HG03196 (cell line): ENCODE measurements around the gene AGXT.

Experiments used
- ATAC-seq: cut with Tn5 transposase; IDR thresholded peaks from one replicate; pipeline ENCODE4 v1.9.1; 2021; ENCODE audit not compliant: unreplicated experiment

AGXT gene

DNA sequence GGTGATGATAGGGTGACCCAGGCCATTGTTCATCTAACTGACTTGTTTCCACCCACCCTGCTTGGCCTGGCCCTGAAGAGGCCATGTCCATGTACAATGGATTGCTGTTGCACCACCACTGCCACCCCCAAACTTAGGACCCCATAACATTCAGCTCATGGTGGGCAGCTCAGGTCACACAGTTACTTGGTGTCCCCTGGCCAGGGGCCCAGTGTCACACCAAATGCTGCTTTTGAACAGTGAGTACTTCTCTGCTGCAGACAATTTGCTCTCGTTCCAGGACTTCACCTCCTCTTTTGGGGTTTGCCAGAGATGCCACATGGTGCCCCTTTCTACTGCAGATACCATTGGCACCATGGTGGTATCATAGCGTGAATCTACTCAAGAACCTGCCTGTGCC lies 15.6 kb downstream of the AGXT start:
- no peak for ATAC-seq

DNA sequence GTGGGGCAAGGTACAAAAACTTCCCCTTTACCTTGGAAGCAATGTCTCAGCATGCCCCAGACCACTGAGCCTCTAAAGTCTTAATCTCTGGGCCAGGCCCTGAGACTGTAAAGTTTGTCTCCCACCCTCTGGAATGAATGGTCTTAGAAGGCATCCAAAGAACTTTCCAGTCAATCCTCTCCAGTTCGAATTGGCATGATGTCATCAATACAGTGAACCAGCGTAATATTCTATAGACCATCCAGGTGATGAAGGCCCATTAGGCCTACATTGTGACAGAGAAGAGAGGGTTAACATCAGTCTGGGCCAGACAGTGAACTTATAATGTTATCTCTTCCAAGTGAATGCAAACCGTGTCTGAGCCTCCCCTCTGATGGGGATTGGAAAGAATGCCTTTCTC lies 16.1 kb downstream of the AGXT start:
- no peak for ATAC-seq

DNA sequence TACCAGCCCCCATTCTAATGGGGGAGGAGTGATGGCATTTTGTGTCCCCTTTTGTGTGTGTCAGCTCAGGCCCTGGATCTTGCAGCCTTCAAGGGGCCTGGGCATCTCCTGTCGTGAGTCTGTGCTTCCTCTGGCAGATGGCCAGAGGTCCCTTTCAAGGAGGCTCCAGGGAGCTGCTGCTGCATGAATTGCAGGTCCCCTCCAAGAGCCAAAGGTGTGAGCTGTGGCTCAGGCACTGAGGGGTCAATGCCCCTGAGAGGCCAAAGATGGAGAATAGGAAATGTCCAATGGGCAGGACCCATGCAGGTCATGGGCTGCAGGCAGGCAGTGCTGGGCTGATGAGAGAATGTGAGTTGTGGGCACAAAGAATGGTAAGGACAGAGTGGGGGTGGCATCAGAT lies 16.9 kb downstream of the AGXT start:
- no peak for ATAC-seq

DNA sequence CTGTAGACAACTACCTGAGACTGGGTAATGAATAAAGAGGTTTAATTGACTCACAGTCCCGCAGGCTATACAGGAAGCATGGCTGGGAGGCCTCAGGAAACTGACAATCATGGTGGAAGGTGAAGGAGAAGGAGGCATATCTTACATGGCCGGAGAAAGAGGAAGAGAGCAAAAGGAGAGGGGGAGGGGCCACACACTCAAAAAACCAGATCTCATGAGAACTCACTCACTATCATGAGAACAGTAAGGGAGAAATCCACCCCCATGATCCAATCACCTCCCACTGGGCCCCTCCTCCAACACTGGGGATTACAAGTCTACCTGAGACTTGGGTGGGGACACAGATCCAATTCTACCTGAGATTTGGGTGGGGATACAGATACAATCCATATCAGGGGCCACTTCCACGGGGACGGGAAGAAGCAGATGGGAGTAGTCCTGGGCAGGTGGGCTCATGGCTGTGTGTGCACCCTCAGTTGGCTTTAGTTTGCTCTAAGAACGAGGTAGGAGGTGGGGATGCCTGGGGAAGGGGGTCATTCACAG lies 17.5 kb downstream of the AGXT start:
- ATAC-seq = no peak

DNA sequence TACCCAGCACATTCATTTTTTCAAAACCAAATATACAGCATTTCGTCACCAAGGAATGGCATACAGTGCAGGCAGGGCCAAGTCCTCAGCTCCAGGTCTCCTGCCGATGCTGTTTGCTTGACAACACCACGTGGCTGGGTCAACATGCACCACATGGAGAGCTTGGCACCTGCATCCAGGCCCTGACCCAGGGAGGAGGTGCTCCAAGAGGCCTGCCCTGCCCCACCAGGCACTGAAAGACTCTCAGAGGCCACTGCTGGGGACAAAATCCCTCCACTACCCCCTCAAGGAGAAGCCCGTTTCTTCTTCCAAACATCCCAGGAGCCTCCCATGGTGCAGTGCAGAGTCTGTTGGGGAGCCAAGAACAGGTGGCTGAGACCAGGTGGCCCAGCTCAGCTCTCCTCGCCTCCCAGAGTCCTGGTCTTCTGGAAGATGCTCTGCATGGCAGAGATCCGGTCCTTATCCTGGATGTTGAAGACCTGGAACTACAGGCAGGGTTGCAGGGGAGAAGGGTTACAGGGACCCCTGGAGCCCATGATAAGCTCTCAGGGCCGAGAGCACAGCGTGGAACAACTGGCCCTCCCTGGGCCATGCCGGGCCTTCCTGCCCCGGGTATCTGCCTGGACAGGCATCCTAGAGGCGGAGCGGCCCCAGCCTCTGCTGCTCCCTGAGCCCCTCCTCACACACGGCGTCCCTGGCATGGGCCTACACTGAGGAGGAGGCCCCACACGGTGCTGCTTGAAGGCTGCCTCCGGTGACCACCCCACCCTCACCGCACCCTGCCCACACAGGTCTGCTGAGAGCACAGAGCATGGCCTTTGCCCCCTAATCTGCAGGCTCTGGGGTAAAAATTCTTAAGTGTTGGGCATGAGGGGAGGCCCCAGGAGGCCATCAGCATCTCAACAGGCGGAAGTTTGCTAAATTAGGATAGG lies 18.3 kb downstream of the AGXT start:
- ATAC-seq = no peak

DNA sequence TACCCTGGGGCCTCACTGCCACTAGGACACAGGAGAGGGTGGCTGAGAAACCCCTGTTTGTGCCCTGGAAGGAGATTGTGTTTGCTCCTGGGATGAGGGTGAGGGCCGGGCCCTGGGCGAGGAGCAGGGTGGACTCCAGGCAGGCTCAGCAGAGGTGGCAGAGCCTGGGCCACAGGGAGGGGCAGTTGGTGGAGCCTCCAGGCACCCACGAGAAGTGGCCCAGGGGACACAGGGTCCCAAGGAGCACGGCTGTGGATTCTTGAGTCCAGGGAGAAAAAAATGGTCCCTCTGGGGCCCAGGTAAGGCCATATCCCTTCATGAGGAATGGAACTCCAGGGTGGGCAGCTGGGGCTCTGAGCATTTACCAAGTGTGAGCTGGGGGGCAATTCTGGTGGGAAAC lies 19.0 kb downstream of the AGXT start:
- no peak for ATAC-seq

DNA sequence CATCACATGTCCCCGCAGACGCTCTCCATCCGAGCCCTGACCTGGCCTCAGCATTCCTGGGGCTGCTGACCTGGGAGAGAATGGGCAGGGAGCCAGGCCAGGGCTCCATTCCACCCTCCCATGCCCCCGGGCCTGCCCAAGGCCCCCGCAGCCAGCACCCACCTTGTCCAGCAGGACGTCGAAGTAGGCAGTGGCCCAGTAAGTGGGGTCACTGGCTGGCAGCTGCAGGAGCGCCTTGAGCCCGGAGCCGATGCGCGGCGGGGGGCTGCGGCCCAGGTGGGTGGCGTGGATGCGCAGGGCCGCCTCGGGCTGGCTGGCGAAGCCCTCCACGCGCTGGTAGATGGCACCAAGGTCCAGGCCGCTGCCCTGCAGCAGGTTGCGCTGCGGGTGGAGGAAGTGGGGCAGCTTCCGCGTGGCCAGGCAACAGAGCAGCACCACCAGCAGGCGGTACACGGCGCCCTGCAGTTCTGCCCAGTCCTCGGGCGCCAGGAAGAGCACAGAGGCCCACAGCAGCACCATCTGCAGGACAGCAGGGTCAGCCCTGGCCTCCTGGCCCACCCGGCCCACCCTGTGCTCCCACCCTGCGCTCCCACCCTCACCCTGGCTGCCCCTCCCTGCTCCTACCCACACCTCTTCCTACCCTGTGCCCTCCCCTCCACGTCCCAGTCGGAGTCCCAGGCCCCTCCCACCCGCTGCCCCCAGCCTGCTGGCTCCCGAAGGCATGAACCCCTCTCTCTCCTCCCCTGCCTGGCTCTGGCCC lies 19.7 kb downstream of the AGXT start:
- no peak for ATAC-seq

DNA sequence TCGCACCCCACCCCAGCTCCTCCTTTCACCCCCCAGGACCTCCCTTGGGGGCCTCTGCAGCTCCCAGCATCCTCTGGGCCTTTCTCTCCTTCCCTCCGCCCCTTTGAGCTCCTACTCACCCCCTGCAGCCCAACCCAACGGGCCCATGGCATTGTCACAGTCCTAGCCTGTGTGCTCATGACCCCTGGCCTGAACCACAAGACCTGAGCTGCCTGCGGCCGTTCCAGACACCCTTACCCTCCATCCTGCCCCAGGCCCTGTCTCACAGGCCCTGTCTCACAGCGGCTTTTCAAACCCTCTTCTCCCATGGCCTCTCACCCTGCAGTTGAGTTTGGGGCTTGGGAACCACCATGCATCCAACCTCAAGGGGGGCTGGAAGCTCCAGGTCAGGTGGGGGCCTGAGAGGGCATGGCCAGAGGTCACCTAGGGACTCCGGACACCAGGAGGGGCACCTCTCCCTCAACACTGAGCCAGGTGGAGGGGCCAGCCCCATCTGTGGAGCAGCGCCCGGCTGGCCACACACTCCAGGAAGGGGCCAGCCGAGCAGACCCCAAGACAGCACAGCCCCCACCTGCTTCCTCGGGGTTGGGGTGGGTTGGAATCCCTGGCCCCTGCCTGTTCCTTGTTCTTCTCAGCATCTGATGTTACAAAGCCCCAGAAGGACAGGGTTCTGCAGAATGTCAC lies 20.4 kb downstream of the AGXT start:
- no peak for ATAC-seq

DNA sequence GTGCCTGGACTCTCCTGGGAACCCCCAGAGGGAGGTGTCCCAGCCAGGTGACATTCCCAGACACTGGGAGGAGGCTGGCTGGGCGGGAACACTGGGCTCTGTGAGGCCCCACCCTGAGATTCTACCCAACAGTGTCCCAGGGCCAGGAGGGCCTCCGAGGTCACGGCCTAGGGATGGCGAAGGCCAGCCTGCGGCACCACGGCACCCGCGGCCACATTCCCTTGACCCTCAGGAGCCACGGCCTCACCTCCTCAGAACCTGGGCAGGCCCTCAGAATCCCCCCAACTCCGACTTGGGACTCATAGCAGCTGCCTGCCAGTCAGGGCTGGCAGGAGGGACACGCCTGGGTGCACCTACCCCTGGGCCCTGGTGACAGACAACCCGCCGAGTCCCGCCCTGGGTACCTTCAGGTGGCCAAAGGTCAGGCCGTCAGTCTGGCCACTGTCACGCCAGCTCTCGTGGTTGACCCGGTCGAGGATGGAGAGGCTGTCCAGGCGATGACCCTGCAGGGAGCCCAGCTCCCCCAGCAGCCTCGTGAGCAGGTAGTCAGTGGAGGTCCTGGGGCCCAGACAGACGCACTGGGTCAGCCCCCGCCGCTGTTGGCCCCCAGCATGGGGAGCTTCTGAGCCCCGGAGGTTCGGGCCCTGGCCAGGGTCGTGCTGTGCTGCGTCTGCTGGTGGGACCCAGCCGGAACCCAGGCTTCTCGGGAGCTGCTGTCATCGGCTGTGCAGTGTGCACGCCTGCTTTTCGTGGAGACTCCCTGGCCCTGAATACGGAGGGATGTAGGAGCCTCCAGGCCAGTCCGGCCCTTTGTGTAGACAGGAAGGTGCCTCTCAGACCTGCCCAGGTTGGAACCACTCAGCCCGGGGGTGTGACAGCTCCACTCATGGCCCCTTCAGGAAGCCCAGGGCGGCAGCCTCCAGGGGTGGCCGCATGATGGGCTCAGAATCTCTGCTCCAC lies 21.3 kb downstream of the AGXT start:
- no peak for ATAC-seq

DNA sequence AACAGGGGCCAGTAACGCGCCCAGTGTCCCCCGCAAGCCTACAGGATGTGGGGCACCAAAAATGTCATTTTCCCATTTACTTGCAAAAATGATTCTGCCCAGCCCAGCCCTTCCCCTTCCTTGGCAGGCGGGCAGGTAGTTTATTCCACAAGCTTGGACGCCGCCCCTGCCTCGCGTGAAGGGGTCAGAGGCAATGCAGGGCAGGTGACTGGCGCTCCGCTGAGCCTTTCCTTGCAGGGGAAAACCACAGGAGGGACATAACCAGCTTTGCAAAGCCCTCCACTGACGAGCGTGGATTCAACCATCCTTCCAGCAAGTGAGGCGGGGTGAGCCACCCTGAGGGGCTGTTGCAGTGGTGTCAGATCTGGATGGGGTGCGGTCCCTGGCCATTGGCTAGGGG lies 22.1 kb downstream of the AGXT start:
- ATAC-seq = no peak

DNA sequence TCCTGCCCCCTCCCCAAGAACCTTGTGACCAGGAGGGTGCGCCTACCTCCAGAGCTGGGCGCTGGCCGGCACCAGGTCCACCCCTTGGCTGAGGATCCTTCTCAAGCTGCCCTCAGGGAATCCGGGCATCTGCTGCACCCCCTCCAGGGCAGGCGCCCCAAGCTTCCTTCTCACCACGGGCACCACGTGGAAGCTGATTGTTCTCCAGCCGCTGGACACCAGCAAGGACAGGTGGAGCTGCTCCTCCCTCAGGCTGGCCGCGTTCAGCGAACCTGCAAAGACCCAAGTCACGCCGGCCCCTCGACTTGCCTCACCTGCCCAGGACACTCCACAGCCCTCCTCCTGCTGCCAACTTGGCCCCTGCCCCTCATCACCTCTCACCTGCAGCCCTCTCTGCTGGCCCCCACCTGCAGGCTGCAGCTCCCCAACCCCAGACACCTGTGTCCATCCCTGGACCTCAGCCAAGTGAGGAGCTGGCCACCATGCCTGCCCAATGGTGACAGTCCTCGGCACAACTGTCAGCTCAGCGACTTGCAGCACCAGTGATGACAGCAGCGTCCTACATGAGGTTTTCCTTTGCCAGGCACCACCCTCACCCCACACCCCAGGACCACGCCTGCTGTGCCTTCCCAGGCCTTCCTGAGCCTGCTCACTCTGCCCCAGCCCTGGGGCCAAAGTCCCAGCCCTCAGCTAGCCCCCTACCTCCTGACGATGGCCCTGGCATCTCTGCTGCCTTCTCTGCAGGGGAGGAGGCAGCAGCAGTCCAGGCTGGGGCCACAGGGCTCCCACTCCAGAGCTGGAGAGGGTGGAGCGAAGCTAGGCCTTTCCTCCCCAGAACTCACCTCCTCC lies 23.1 kb downstream of the AGXT start:
- ATAC-seq = no peak

DNA sequence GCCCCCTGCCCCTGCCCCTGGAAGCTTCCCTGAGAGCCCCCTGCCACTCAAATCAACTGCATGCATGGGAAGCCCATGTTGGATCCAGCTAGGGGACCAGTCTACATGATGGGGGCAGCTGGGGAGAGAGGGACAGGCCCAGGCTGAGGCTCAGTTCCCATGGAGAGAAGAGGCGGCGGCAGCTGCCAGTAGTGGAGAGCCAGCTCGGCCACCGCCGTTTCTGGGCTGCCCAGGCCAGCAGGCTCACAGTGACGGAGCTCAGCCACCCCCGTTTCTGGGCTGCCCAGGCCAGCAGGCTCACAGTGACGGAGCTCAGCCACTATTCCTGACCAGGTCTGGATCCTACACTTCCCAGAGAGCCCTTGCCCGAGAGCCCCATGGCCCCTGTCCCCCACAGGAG lies 23.7 kb downstream of the AGXT start:
- ATAC-seq = no peak

DNA sequence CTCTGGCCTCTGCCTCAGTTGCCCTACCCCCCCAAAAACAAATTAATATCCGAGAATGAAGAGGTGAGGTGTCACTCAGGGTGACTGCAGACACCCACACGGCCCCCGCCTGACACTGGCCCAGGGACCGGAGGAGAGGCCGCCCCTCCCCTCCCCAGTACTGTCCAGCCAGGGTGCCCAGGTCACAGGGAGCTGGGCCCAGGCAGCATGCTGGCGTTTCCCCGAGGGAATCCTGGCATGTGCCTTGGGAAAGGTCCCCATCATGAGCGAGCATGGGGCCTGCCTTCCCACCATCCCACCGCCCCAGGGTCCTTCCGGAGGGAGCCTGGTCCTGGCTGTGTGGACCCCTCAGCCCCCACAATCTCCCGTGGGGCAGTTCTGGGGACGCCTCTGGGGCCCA lies 24.3 kb downstream of the AGXT start:
- no peak for ATAC-seq

DNA sequence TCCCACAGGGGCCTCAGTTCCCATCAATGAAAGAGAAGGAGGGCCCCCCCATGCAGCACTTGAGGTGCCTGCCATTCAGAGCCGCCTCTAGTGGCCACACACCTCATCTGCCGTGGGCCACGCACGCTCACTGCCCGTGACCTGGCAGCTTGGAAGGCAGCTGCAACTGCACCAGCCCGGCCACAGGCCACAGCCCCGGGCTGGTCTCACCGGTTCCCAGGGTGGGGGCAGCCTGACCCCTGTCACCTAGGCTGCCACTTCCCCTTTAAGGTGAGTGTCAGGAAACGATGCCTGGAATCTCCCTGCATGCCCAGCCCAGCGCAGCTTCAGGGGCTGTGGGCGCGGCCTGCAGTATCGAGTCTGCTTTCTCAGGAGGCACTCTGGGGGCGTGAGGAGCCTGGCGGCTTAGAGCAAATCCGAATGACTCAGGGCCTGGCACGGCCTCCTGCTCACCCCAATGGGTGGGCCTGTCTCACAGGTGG lies 24.8 kb downstream of the AGXT start:
- no peak for ATAC-seq

DNA sequence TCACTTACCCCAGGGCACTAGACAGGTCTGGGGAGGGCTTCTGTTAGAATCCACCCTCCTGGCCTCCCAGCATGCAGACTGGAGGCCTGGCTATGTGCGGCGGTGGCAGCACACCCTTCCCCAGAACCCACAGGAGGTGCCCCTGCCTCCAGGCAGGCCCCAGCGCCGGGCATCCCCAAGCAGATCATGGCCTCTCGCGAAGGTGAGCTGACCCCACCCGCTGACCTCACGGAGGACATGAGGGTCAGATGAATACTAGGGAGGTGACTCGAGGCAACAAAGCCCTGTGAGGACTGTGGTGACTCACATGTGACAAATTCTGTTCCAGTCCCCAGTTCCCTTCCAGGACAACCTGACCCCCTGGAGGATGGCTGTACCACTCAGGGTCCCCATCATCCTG lies 25.4 kb downstream of the AGXT start:
- ATAC-seq = no peak

DNA sequence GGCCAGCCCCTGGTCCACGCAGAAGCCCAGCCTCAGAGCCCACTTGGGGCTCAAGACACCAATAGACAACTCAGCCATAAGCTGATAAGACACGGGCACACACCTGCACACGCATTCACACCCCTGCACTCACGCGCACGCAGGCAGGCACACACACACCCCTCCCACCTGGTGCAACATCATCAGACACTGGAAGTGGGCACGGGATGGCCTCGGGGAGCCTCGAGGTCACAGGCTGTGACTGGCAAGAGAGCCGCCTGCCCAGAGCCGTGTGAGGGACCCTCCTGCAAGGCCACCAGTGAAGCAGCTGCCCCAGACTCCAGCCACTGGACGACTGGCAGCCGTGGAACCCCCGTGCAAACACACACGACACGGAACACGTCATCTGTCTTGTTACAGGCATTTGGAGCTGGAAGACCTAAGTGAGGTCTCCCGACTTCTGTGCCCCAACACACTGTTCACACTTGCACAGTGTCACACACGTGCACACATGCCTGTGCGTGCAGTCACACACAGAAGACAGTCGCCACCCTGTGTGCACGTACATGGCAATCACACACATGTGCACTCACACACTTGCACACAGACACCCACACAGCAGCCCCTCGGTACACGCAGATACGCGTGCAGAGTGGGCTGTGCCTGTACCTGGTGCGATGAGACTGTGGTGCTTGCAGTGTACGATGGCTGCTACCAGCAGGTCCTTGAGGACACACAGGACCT lies 26.4 kb downstream of the AGXT start:
- ATAC-seq = no peak

DNA sequence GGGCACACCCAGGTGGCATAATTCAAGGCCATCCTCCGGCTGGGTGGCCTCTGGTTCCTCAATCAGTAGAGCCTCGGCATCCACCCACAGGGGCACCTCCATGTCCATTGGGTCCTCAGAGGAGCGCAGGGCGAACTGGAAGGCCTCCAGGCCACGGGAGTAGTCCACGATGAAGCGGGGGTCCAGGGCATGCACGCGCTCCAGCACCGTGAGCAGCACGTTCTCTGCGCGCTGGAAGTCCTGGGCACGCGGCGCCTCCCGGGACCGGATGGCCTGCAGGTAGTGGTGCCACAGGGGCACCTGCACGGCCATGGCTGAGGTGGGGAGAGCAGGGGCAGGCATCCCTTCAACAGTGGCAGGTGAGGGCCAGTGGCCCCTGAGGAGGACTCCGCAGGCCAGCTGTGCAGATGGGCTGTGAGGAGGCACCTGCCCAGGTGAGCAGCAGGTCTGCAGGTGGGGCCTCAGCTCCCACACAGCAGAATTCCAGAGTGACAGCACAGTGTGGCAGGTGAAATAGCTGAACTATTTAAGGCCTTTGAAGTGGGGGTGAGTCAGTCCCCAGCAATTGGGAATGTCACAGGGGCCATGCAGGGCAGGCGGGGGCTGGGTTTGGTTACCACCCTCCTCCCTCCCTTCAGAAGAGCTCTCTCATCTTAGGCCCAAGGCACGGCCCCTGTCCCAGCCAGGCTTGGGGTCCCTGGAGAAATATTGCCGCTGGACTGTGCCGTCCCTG lies 27.2 kb downstream of the AGXT start, which contains the start of gene MAB21L4:
Gene MAB21L4, minus strand, starts transcription at position 501 of the 733 bp plus-strand sequence. Its CDS starts 159 bp downstream, at position 342.
- ATAC-seq = no peak

DNA sequence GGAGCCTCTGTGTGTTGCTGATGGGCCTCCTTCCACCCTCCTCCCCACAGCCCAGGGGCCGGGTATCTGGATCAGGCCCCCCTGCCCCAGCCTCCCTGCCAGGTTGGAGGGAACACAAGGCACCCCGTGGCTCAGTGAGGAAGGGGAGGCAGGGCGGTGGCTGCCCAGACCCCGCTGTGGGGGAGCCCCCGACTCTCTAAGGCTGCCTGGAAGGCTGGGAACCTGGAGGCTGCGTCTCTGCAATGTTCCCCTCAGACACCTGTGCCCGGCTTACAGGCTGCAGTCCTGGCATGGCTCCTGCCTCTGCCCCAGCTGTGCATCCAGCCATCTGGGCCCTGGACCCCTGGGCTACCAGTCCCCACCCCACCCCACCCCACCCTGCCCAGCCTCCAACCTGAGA lies 27.8 kb downstream of the AGXT start:
- ATAC-seq = no peak
